Activated CD4-positive, alpha-beta T cell treated with anti-CD3 and anti-CD28 coated beads for 36 hours (primary cell): ENCODE results near the gene SUPT5H. TPM values are rescaled to one million over a fixed set of nuclear protein-coding genes. Genes with fewer than 3 reads are reported as not detected.

Experiments used
- ATAC-seq: fragments of 200-7000 bp; cut with Tn5 transposase; one replicate; pipeline ENCODE4 v1.10.0; 2021; ENCODE audit warnings: mild to moderate bottlenecking, moderate library complexity
- CTCF ChIA-PET: fragments of 350-600 bp; sonication (Branson Sonifier 250); formaldehyde crosslinking; loops from one replicate; lab custom pipeline; 2021; ENCODE audit warnings: antibody characterized with exemption; lab: Charles Lee
- POLR2A ChIA-PET: fragments of 350-600 bp; sonication (Branson Sonifier 250); formaldehyde crosslinking; loops from one replicate; lab custom pipeline; 2021; ENCODE audit warnings: antibody characterized with exemption, inconsistent platforms; lab: Charles Lee
- DNase-seq: peaks from one replicate; pipeline ENCODE4 v3.0.0-alpha.2; 2020
- H3K27ac Mint-ChIP-seq: one replicate; pipeline ENCODE4 v1.8.0; 2021; ENCODE audit warnings: mixed read lengths
- H3K27me3 Mint-ChIP-seq: one replicate; pipeline ENCODE4 v1.8.0; 2021; ENCODE audit warnings: mixed read lengths
- H3K36me3 Mint-ChIP-seq: one replicate; pipeline ENCODE4 v1.8.0; 2021; ENCODE audit warnings: low read depth, mixed read lengths
- H3K4me1 Mint-ChIP-seq: one replicate; pipeline ENCODE4 v1.8.0; 2021; ENCODE audit warnings: mixed read lengths
- H3K4me3 Mint-ChIP-seq: one replicate; pipeline ENCODE4 v1.8.0; 2021; ENCODE audit warnings: mild to moderate bottlenecking, moderate library complexity, mixed read lengths
- H3K9me3 Mint-ChIP-seq: one replicate; pipeline ENCODE4 v1.8.0; 2021; ENCODE audit warnings: low read depth, mixed read lengths
- intact Hi-C, 2 experiments: fragments of 100-400 bp; cut with DNase I in 1 of 2; cut with micrococcal nuclease in 1 of 2; formaldehyde crosslinking; loops; one replicate each; pipeline versions ENCODE4 v1.14.2 to v1.15.1; 2022 to 2024; cut with DNase I, micrococcal nuclease
- total RNA-seq, 2 experiments: library from RNA; stranded (reverse); gene quantifications; one replicate each; pipeline ENCODE4 v1.2.3, GENCODE V29; 2021

Gene SUPT5H
- total RNA-seq, 2 experiments from 2014 or later = 157 to 165 TPM

DNA sequence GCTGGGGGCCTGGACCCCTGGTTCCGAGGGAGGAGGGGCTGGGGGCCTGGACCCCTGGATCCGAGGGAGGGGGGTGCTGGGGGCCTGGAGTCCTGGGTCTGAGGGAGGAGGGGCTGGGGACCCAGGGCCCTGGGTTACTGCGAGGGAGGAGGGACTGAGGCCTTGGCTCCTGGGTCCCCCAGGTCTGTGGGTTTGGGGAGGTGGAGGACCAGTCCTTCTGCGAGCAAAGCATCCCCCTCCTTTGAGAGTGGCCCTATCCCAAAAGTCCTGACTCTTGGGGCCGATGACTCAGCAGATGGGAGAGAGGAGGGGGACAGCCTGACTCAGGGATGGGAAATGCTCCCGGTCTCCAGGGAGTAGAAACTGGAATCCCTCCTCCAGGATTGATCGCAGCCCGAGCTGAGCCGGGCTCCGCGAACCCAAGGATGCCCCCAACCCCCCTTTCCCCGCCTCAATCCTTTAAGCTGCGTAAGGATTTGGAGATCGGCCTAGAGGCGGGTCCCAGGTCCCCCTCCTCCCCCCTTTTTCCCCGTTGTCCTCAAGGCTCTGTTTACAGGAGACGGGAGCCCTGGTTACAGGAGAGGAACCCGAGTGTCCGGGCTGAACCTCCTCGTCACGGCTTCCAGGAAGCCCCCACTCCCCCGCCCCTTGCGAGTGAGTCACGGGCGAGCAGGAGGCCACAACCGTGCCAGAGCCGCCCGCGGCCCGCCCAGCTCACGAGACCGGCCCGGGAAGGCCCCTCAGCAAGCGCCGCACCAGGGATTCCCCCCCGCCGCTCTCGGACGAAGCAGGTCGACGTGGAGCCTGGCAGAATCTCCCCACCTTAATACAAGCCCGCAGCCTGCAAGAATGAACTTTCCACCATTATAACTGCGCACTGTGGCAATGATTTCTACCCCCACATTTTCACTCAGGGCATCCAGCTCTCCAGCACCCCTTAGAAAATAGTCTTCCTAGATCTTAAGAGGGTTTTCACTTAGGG is 41.8 kb upstream of the SUPT5H start:
- Mint-ChIP-seq H3K4me3 (peak overlapping the region; percentile 75), H3K9me3 (no peaks in the 10 kb centered on the region), H3K4me1 (peaks cover 64% of the 10 kb centered on the region), H3K36me3 (peaks cover 27% of the 10 kb centered on the region), H3K27ac (peak overlapping the region; percentile 100), H3K27me3 (no peaks in the 10 kb centered on the region)
- DNase-seq (peak; percentile 98), ATAC-seq (peak; percentile 27)
- intact Hi-C loops = loop anchor here in 1 of 2 experiments (2.0 to 10.0 kb wide), 7 partner anchors 27 to 1211 kb away; partner anchors contain the start of genes DYRK1B, MRPS12, RASGRP4 and SARS2
- ChIA-PET POLR2A (interaction anchor here (0.7 to 1.3 kb wide), 4 partner anchors 11 to 443 kb away, joined by 3 to 5 read pairs (median 3); partner anchors contain the start of gene RPS16), CTCF (interaction anchor here (0.9 to 5.9 kb wide), 2 partner anchors 11 to 13 kb away, joined by 3 to 21 read pairs; partner anchors contain the start of genes MED29 and PAF1)

- intact Hi-C loops = loop anchor here in 1 of 2 experiments (10.0 kb wide), 1 partner anchor 1209 kb away; no protein-coding TSS in a partner anchor
- peaks cover 26% of the 10 kb centered on the region for H3K36me3 Mint-ChIP-seq
- CTCF ChIA-PET = interaction anchor here (4.6 to 5.9 kb wide), 2 partner anchors 8 to 14 kb away, joined by 21 to 34 read pairs; partner anchors contain the start of genes MED29 and PAF1
- H3K4me3 Mint-ChIP-seq = peak overlapping the region; percentile 73
- peak overlapping the region; percentile 70 for H3K27ac Mint-ChIP-seq
- POLR2A ChIA-PET = interaction anchor here (0.7 to 1.3 kb wide), 3 partner anchors 13 to 1188 kb away, joined by 3 to 4 read pairs (median 4); partner anchors contain the start of gene RPS16
- no peak for ATAC-seq
- no peaks in the 10 kb centered on the region for H3K9me3 Mint-ChIP-seq
- peaks cover 50% of the 10 kb centered on the region for H3K4me1 Mint-ChIP-seq
- DNase-seq = no peak
- no peaks in the 10 kb centered on the region for H3K27me3 Mint-ChIP-seq
These were observed 40.0 kb upstream of the SUPT5H start for GRCh38 chr19:39405261-39405957.

DNA sequence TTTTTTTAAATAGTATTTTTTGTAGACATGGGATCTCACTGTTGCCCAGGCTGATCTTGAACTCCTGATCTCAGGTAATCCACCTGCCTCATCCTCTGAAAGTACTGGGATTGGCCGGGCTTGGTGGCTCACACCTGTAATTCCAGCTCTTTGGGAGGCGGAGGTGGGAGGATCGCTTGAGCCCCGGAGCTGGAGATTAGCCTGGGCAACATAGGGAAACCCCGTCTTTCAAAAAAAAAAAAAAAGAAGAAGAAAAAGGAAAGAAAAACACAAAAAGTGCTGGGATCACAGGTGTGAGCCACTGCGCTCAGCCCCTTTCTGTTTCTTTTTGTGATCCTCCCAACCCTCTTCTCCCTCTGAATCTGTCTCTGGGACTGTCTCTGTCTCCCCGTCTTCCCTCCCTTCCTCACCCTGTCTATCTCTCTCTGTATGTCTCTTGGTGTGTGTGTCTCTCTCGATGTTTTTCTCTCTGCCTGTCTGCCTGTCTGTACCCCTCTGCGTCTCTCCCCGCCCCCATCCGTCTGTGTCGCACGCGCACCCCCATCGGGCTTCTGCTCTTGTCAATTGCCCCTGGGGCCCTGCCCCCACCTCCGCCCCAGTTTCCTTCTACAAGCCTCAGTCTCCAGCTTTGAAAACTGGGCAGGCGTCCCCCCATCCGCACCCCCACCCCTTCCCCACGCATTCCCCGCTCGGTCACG is 39.3 kb upstream of the SUPT5H start:
- intact Hi-C loops = loop anchor here in 1 of 2 experiments (10.0 kb wide), 1 partner anchor 1209 kb away; no protein-coding TSS in a partner anchor
- no peaks in the 10 kb centered on the region for H3K9me3 Mint-ChIP-seq
- H3K36me3 Mint-ChIP-seq = peaks cover 27% of the 10 kb centered on the region
- H3K27me3 Mint-ChIP-seq = no peaks in the 10 kb centered on the region
- CTCF ChIA-PET = interaction anchor here (4.6 to 5.9 kb wide), 2 partner anchors 8 to 15 kb away, joined by 21 to 34 read pairs; partner anchors contain the start of genes MED29 and PAF1
- POLR2A ChIA-PET = interaction anchor here (0.7 to 4.0 kb wide), 6 partner anchors 8 to 540 kb away, joined by 3 to 42 read pairs (median 6); partner anchors contain the start of genes MED29, PAF1, RPS16 and SAMD4B
- H3K4me1 Mint-ChIP-seq = peaks cover 51% of the 10 kb centered on the region
- ATAC-seq (peak; percentile 7), DNase-seq (peak; percentile 93)
- H3K4me3 Mint-ChIP-seq = peak overlapping the region; percentile 73
- H3K27ac Mint-ChIP-seq = peak overlapping the region; percentile 88

GRCh38 chr19:39406656-39407409 is 38.5 kb upstream of the SUPT5H start, which contains the start of gene ZFP36:
Gene ZFP36, plus strand, starts transcription at chr19:39406847. Its CDS starts 58 bp downstream, at chr19:39406905.
- intact Hi-C loops = loop anchor here in 1 of 2 experiments (10.0 kb wide), 1 partner anchor 1208 kb away; no protein-coding TSS in a partner anchor
- POLR2A ChIA-PET = interaction anchor here (0.7 to 4.0 kb wide), 6 partner anchors 9 to 541 kb away, joined by 3 to 42 read pairs (median 6); partner anchors contain the start of genes MED29, PAF1, RPS16 and SAMD4B
- ATAC-seq (peak; percentile 31), DNase-seq (peak; percentile 93)
- H3K27ac Mint-ChIP-seq = peak within 1 kb of the TSS; percentile 96
- no peaks in the 10 kb centered on the region for H3K9me3 Mint-ChIP-seq
- H3K4me1 Mint-ChIP-seq = peaks cover 50% of the 10 kb centered on the region
- H3K4me3 Mint-ChIP-seq = peak within 1 kb of the TSS; percentile 73
- no peaks in the 10 kb centered on the region for H3K27me3 Mint-ChIP-seq
- CTCF ChIA-PET = interaction anchor here (4.6 to 5.9 kb wide), 2 partner anchors 9 to 16 kb away, joined by 21 to 34 read pairs; partner anchors contain the start of genes MED29 and PAF1
- H3K36me3 Mint-ChIP-seq = peaks cover 31% of the 10 kb centered on the region

GRCh38 chr19:39407410-39407659 is 38.0 kb upstream of the SUPT5H start:
- CTCF ChIA-PET = interaction anchor here (4.6 to 5.9 kb wide), 2 partner anchors 10 to 16 kb away, joined by 21 to 34 read pairs; partner anchors contain the start of genes MED29 and PAF1
- ATAC-seq (no peak), DNase-seq (no peak)
- POLR2A ChIA-PET = interaction anchor here (1.1 to 4.0 kb wide), 4 partner anchors 10 to 65 kb away, joined by 3 to 42 read pairs (median 11); partner anchors contain the start of genes MED29, PAF1, RPS16 and SAMD4B
- H3K9me3 Mint-ChIP-seq = no peaks in the 10 kb centered on the region
- H3K27ac Mint-ChIP-seq = peak overlapping the region; percentile 96
- intact Hi-C loops = loop anchor here in 1 of 2 experiments (10.0 kb wide), 1 partner anchor 1207 kb away; no protein-coding TSS in a partner anchor
- H3K27me3 Mint-ChIP-seq = no peaks in the 10 kb centered on the region
- H3K4me1 Mint-ChIP-seq = peaks cover 45% of the 10 kb centered on the region
- peaks cover 34% of the 10 kb centered on the region for H3K36me3 Mint-ChIP-seq
- H3K4me3 Mint-ChIP-seq = peak overlapping the region; percentile 73

DNA sequence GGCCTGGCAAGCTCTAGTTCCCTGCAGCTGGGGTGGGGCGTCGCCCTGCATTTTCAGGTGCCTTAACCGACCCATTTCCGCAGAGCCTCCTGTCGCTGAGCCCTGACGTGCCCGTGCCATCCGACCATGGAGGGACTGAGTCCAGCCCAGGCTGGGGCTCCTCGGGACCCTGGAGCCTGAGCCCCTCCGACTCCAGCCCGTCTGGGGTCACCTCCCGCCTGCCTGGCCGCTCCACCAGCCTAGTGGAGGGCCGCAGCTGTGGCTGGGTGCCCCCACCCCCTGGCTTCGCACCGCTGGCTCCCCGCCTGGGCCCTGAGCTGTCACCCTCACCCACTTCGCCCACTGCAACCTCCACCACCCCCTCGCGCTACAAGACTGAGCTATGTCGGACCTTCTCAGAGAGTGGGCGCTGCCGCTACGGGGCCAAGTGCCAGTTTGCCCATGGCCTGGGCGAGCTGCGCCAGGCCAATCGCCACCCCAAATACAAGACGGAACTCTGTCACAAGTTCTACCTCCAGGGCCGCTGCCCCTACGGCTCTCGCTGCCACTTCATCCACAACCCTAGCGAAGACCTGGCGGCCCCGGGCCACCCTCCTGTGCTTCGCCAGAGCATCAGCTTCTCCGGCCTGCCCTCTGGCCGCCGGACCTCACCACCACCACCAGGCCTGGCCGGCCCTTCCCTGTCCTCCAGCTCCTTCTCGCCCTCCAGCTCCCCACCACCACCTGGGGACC is 37.6 kb upstream of the SUPT5H start:
- DNase-seq (peak; percentile 78), ATAC-seq (no peak)
- Mint-ChIP-seq H3K27ac (peak overlapping the region; percentile 96), H3K9me3 (no peaks in the 10 kb centered on the region), H3K27me3 (no peaks in the 10 kb centered on the region), H3K4me3 (peak overlapping the region; percentile 73), H3K4me1 (peaks cover 40% of the 10 kb centered on the region), H3K36me3 (peaks cover 34% of the 10 kb centered on the region)
- intact Hi-C loops = loop anchor here in 1 of 2 experiments (10.0 kb wide), 1 partner anchor 1207 kb away; no protein-coding TSS in a partner anchor
- ChIA-PET CTCF (interaction anchor here (0.7 to 5.9 kb wide), 4 partner anchors 10 to 57 kb away, joined by 3 to 34 read pairs (median 12); partner anchors contain the start of genes MED29 and PAF1), POLR2A (interaction anchor here (1.1 to 4.0 kb wide), 5 partner anchors 10 to 65 kb away, joined by 3 to 42 read pairs (median 11); partner anchors contain the start of genes MED29, PAF1, RPS16 and SAMD4B)

GRCh38 chr19:39408392-39409207 is 36.8 kb upstream of the SUPT5H start:
- Mint-ChIP-seq H3K27ac (peak overlapping the region; percentile 96), H3K9me3 (no peaks in the 10 kb centered on the region), H3K27me3 (no peaks in the 10 kb centered on the region), H3K36me3 (peaks cover 35% of the 10 kb centered on the region), H3K4me3 (peak overlapping the region; percentile 73), H3K4me1 (peaks cover 40% of the 10 kb centered on the region)
- ChIA-PET POLR2A (interaction anchor here (1.2 to 4.0 kb wide), 4 partner anchors 11 to 27 kb away, joined by 4 to 42 read pairs (median 11); partner anchors contain the start of genes MED29, PAF1 and RPS16), CTCF (interaction anchor here (0.6 to 5.9 kb wide), 5 partner anchors 11 to 62 kb away, joined by 3 to 34 read pairs (median 4); partner anchors contain the start of genes MED29 and PAF1)
- DNase-seq = peak; percentile 47
- ATAC-seq = no peak
- intact Hi-C loops = loop anchor here in 1 of 2 experiments (10.0 kb wide), 1 partner anchor 1206 kb away; no protein-coding TSS in a partner anchor
